ENCODE data around the gene SHISA6.

SHISA6 gene

DNA sequence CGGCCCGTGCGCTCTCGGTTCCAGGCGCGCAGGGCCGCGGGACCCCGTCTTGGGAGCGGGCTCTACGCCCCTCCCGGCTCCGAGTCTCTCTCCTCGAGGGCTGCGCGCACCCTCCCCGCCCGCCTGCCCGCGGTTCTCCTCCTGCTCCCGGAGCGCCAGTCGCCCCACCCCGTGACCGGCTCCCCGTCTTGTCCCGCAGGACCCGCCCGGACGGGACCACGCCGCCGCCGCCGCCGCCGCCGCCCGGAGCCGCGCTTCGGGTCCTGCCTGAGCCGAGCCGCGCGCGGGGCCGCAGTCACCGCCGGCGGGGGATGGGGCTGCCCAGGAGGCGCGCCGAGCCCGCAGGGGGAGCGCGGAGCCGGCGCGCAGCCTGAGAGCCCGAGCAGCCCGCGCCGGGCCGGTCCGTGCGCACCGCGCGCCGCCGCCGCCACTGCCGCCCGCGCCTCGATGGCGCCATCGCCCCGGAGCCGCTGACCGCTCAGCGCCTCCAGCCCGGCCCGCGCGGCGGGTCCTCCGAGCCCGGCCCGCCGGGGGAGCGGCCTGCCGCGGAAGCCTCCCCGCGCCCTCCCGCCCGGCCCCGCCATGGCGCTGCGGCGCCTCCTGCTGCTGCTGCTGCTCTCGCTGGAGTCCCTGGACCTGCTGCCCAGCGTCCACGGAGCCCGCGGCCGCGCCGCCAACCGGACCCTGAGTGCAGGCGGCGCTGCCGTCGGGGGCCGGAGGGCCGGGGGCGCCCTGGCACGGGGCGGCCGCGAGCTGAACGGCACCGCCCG lies at the start of gene SHISA6:
SHISA6 (plus strand) TSS at position 373 of the 770 bp plus-strand sequence.
- no peak for DNase-seq

DNA sequence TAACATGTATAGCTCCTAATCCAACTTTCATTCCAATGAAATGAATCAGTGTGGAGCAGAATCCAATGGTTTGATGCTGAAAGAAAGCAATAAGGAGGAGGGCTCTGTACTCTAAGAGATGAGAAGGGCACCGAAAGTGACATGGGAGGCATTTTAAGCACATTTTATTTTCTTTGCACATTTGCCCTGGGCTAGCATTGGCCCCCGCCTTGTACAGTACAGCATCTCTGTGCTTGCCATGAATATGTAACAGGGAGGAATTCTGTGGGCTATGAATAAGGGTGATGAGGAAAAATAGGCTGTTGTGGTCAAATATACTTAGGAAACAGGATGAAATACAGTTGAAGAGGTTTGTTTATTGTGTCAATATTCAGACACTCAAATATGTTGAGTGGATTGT lies 45.2 kb upstream of the SHISA6 start:
- DNase-seq: no peak

DNA sequence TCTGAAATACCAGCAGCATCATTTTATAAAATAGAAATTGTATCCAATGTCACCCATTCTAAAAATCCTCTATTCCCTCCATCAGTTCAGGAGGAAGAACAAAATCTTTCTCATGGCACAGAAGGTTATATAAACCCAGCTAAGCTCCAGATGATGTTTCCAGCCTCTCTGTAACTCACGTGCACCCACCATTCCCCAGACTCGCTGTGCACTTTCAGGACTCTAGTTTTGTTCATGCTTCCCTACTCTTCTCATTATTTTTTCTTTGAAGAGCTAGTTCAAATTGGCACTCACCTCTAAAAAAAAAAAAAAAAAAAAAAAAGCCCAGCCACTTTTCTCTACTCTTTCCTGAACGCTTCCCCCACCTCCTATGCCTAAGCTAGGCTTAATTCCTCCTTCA lies 36.0 kb upstream of the SHISA6 start:
- DNase-seq: no peak

DNA sequence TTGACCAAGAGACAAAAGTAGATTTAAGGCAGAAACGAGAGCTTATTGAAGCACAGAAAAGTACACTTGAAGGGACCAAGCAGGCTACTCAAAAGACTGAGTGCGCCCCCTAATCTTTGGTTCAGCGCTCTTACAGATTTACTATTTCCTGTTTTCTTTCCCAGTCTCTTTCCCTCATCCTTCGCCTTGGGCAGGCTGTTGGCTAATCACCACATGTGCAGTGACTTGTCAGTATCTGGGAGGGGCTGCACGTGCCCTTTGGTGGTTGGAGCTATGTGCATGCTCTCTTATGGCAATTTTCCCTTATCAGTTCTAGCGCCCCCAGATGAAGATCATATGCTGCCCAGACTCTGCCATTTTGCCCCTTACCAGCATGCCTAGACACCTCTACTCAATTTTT lies 35.4 kb upstream of the SHISA6 start:
- DNase-seq: no peak

DNA sequence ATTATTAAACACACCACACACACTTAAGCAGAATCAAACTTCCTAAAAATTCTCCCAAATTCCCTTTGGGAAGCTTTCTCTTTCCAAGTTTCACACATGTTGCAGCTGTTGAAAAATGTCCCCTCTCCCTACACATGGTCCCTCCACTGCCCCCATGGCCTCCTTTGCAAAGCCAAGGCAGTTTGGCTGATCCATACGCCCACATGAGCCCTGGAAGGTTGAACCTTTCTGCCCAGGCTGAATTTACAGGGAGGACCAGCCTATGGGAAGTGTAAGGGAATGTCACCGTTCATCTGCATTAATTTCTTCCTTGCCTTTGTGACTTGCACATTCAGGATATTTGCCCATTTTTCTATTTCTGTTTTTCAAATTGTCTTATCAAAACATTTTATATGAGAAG lies 31.1 kb upstream of the SHISA6 start:
- no peak for DNase-seq

DNA sequence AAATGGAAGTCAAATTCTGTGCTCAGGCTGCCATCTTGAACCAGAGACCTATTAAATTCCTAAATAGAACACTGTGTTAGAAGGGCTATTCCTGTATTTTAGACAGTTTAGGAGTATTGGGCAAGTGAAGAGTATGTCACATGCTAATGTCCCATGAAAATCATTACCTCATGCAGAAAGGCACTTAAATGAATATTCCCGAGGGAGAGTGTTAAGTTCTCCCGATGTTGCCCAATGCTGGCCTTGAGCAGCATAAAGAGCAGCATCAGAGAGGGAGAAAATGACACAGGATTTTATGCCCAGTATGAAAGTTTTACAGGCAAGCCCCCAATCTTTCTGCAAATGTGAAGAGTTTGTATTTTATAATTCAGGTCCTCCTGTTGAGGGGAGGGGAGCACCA lies 28.2 kb upstream of the SHISA6 start:
- DNase-seq: no peak

- no peak for DNase-seq
Measured at GRCh38 chr17:11216976-11217375, 24.0 kb upstream of the SHISA6 start.

GRCh38 chr17:11221196-11221595 lies 19.8 kb upstream of the SHISA6 start:
- DNase-seq: no peak

DNA sequence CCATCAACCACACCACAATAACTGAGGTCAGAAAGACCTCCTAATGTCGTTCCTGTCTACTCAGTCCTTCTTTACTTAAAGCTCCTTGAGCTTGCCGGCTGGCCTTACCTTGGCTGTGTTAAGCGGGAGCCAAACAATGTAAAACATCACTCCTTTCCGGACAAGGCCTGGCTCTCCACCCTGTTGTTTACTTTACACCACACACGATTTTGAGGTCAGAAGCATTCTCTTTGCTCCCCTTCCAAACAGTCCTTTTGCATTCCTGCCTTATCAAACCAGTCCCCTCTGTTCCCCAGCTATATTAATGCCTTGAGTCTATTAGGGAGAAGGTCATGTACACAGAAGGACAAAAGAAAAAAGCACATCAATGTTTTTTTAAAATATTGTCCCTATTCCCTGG lies 19.3 kb upstream of the SHISA6 start:
- no peak for DNase-seq

DNA sequence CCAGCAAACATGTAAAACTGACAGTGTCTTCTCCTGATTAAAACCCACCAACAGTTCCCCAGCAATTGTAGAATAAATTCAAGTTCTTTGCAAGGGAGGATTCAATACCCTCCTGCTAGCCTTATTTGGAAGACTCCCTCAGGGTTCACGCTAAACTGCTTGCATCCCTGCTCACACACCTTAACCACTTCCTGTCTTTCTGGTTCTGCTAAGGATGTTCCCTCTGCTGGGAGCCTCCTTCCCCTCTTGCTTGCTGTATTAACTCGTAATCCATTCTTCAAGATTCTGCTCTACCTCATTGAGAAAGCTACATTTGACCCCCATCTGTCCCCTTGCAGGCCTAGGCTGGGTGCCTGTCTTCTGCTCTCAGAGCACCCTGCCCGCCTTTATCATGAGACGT lies 2.3 kb upstream of the SHISA6 start:
- DNase-seq: no peak

GRCh38 chr17:11239379-11239970 lies 1.5 kb upstream of the SHISA6 start:
- DNase-seq: no peak

DNA sequence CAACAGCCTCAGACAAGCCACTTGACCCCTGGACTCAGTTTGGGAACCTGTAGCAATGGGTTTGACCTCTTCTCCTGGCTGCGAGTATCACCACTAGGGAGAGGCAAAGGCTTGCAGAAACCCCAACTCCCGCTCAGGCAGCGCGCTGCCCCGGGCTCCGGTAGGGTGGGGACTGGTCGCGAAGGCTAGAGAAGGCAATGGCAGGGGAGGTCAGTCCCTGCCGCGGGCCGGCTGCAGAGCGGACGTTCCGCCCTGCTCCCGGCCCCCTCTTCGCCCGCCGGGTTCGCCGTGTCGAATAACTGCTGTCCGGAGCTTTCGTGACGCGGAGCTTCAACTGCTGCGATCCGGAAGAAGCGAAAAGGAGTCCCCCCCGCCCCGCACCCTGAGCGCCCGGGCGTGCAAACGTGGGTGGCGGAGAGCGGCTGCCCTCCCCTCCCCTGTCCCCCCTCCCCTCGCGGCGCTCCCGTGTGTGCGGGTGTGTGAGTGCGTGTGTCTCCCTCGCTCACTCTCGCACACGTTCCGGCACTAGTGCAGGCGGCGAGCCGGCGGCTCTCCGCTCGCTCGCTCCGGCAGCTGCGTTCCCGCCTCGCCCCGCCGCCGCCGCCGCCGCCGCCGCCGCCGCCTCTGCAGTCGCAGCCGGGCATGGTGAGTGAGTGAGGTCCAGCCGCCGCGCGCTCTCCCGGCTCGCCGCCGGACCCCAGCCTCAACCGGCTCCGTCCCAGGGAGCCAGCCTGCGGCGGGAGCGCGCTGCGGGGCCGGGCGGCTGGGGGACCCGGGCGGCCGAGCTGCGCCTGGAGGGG lies 772 bp upstream of the SHISA6 start:
- DNase-seq: no peak

- no peak for DNase-seq
Measured at GRCh38 chr17:11241611-11242226, 706 bp downstream of the SHISA6 start.

DNA sequence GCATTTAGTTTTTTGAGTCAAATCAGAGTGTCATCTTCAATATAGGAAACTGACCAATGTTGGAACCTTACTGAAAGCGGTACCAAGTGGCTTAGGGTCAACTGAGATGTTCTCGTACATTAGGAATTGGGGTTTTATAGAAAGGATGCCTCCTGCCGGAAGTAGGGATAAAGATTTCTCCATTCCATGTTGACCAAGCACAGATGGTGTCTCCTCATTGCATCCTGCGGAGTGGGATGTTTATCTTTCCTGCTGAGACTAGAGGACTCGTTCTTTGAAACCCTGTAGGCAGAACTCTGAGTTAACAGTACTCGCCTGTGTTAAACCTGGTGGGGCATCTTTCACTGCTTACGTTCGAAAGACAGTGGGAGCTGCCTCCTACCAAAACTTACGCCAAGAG lies 1.4 kb downstream of the SHISA6 start:
- no peak for DNase-seq

GRCh38 chr17:11244776-11245175 lies 3.8 kb downstream of the SHISA6 start:
- no peak for DNase-seq

GRCh38 chr17:11245187-11245586 lies 4.2 kb downstream of the SHISA6 start:
- DNase-seq: no peak

GRCh38 chr17:11245791-11246190 lies 4.8 kb downstream of the SHISA6 start:
- no peak for DNase-seq

DNA sequence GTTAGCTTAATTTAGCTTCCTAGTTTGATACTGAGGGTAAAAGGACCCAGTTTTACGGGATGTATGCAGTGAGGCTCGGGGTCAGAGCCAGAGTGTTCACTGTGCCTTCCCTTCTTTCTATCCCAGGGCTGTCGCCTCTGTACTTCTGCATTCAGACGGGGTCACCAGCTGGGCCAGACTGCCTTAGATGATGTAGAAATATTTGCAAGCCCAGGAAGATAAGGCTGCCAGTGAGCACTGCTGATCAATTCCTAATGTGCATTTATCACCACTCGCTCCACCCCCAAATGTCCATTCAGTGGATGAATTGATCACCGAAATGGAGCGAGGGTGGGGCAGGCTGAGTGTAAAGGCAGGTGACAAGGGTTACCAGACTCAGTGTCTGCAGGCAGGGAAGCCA lies 9.1 kb downstream of the SHISA6 start:
- DNase-seq: no peak

GRCh38 chr17:11251561-11252107 lies 10.6 kb downstream of the SHISA6 start:
- DNase-seq: no peak

DNA sequence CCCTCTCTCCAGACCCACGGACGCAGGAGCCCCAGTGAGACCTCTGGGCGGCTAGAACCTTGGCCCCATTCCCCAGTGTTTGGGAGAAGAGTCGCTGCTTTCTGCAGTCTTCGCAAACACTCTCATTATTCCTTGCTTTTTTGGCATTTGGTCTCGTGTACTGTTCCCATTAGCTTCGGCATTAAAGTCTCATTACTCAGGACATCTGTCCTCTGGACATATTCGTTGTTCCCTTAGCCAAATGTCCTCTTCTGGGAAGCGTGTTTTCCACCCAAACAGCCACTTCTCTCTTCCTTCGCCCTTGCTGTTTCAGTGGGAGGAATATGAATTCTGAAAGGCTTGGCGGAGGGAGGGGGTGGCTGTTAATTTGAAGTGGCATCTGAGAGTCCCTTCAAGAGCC lies 11.1 kb downstream of the SHISA6 start:
- DNase-seq: no peak

DNA sequence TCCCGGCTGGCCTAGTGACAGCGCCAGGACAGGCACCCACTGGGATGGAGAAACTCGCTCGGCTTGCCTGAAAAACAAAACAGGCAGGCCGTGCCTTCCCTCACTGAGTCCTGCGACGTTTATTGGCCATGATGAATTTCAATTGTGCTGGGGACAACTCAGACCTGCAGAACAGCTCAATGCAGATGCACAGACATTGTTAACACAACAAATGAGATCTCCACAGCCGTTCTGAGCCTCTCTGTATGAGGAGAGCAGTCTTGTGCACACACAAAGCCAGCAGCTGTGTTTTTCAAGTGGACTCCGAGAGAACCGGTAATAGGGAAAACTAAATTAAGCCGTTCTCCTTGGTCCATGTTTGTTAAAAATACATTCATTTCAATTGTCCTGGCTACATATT lies 15.9 kb downstream of the SHISA6 start:
- no peak for DNase-seq

- DNase-seq: no peak
Measured at GRCh38 chr17:11264183-11264871, 23.3 kb downstream of the SHISA6 start.

Data from HCEC 1CT (cell line).